ENCODE data around the gene ELOVL2. TPM values are rescaled to one million over a fixed set of nuclear protein-coding genes. Genes with fewer than 3 reads are reported as not detected.

Gene ELOVL2
- total RNA-seq, 6 donors from 2014 or later = 0.10 to 0.54 (median 0.31) TPM; not detected in 3

GRCh38 chr6:11030904-11031303 is 13.2 kb downstream of the ELOVL2 start:
- no peaks in the 10 kb centered on the region for H3K36me3 ChIP-seq

DNA sequence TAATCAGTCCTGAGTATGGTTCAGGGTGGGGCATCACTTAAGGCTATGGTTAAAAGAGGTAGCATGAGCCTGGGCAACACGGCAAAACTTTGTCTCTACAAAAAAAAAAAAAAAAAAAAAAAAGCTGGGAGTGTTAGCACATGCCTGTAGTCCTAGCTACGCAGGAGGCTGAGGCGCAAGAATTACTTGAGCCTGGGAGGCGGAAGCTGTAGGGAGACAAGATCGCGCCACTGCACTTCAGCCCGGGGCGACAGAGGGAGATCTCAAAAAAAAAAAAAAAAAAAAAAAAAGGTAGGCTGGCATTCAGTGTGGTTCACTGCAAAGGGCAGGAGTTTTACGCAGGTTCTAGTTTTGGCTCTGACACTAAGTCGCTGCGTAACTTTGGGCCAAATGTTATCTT is 15.1 kb downstream of the ELOVL2 start:
- Histone ChIP-seq H3K27ac (no peak overlapping the region), H3K27me3 (no peaks in the 10 kb centered on the region), H3K9me3 (no peaks in the 10 kb centered on the region), H3K36me3 (no peaks in the 10 kb centered on the region), H3K4me1 (no peaks in the 10 kb centered on the region), H3K4me3 (no peak overlapping the region)
- no peak for DNase-seq
- ATAC-seq (ENCODE audit: low FRiP score in 2 of 2) = no peak
- TF ChIP-seq EP300 (IDR thresholded peaks at IDR 0.05) = no peak
- TF ChIP-seq POLR2AphosphoS5 (IDR thresholded peaks at IDR 0.05) = no peak
- no peak for TF ChIP-seq CTCF (IDR thresholded peaks at IDR 0.05)
- TF ChIP-seq POLR2A (IDR thresholded peaks at IDR 0.05) = no peak
- 90 to 92% methylated on average over 11 of the region's 11 CpGs for WGBS, 2 donors

More at GRCh38 chr6:11030904-11031303, 13.2 kb downstream of the ELOVL2 start:
- TF ChIP-seq CTCF (IDR thresholded peaks at IDR 0.05) (no peak), POLR2AphosphoS5 (IDR thresholded peaks at IDR 0.05) (no peak), EP300 (IDR thresholded peaks at IDR 0.05) (no peak)
- Histone ChIP-seq H3K27me3 (no peaks in the 10 kb centered on the region), H3K9me3 (no peaks in the 10 kb centered on the region), H3K4me1 (no peaks in the 10 kb centered on the region), H3K4me3 (no peak overlapping the region), H3K27ac (no peak overlapping the region)
- ATAC-seq (ENCODE audit: low FRiP score in 2 of 2) = no peak
- DNase-seq = no peak
- WGBS, 2 donors = 81 to 87% methylated on average over 4 of the region's 4 CpGs

GRCh38 chr6:11027565-11028110 is 16.5 kb downstream of the ELOVL2 start:
- WGBS, 2 donors = 62 to 76% methylated on average over 4 of the region's 4 CpGs
- Histone ChIP-seq H3K4me1 (no peaks in the 10 kb centered on the region), H3K27ac (no peak overlapping the region), H3K36me3 (no peaks in the 10 kb centered on the region), H3K9me3 (no peaks in the 10 kb centered on the region), H3K4me3 (no peak overlapping the region), H3K27me3 (no peaks in the 10 kb centered on the region)
- DNase-seq = no peak
- ATAC-seq (ENCODE audit: low FRiP score in 2 of 2) = no peak
- TF ChIP-seq POLR2A (IDR thresholded peaks at IDR 0.05) (no peak), CTCF (IDR thresholded peaks at IDR 0.05) (no peak), POLR2AphosphoS5 (IDR thresholded peaks at IDR 0.05) (no peak), EP300 (IDR thresholded peaks at IDR 0.05) (no peak)

DNA sequence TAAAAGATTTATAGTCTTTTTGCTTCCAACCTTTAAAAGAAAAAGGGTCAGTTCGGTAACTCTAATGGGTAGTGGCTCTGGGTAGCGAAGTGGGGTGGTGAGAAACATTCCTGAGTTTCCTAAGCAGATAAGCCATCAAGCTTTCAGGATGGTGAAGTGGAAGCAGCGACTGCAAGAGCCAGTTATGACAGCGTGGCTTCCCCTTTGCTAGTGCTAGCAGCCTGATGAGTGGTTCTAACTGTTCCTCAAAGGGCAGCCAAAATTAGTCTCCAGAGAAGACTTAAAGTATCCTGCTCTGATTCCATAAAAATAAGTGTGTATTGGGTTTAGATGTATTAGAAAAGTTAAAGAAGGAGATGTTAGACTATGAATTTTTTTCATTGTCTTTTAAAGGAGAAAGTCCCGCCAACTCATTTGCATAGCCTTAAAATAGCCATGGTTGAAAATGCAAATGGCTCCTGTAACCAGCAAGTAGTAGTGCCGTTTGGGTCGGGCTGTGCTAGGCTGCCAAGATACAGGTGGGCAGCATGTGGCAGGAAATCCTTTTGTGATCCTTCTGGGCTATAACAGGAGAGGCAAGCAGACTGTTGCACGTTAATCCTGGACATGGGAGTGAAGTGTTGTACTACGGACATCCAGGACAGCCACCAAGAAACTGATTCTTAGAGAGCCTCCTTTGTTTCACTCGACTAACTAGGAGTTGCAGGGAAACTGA is 18.0 kb downstream of the ELOVL2 start:
- ATAC-seq (ENCODE audit: low FRiP score in 2 of 2) (no peak), DNase-seq (no peak)
- Histone ChIP-seq H3K4me1 (no peaks in the 10 kb centered on the region), H3K36me3 (no peaks in the 10 kb centered on the region), H3K27me3 (no peaks in the 10 kb centered on the region), H3K27ac (no peak overlapping the region), H3K4me3 (no peak overlapping the region), H3K9me3 (no peaks in the 10 kb centered on the region)
- 37 to 43% methylated on average over 10 of the region's 10 CpGs for WGBS, 2 donors
- TF ChIP-seq POLR2AphosphoS5 (IDR thresholded peaks at IDR 0.05) (no peak), CTCF (IDR thresholded peaks at IDR 0.05) (no peak), EP300 (IDR thresholded peaks at IDR 0.05) (no peak), POLR2A (IDR thresholded peaks at IDR 0.05) (no peak)

DNA sequence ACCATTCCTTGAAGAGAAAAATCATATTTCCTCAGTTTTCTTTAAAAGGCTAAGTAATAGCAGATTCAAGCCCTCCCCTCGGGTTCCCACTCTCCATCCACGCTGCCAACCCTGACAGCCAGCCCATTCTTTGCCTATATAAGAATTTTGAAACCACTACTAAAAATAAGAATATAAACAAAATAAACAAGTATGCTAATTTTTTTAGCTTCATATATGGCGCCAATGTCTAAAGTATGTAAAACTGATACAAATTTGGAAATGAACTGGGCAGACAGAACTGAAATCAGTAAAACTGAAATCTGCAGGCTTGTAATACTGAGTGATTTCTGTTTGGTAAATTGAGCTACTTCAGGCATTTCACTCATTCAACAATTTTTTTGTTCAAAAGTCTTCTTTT is 19.0 kb downstream of the ELOVL2 start:
- DNase-seq = no peak
- WGBS, 2 donors = 92 to 100% methylated on average over 3 of the region's 3 CpGs
- no peak overlapping the region for H3K4me3 ChIP-seq
- H3K9me3 ChIP-seq = no peaks in the 10 kb centered on the region
- H3K27ac ChIP-seq = no peak overlapping the region
- H3K27me3 ChIP-seq = no peaks in the 10 kb centered on the region
- TF ChIP-seq CTCF (IDR thresholded peaks at IDR 0.05) (no peak), EP300 (IDR thresholded peaks at IDR 0.05) (no peak), POLR2AphosphoS5 (IDR thresholded peaks at IDR 0.05) (no peak), POLR2A (IDR thresholded peaks at IDR 0.05) (no peak)
- no peaks in the 10 kb centered on the region for H3K4me1 ChIP-seq
- H3K36me3 ChIP-seq = no peaks in the 10 kb centered on the region
- no peak for ATAC-seq (ENCODE audit: low FRiP score in 2 of 2)
